HL-60/S4 treated with retinoic acid at 250 ng/mL for 4 days and 3 days (cell line): Measurements from ENCODE around the gene RNF34.
"Not testable (repeated sequence)": the region's sequence is repeated elsewhere in the genome, so short reads cannot be mapped to it uniquely, and the experiment has no call there.

Experiments
- in situ Hi-C: fragments of 300-500 bp; cut with MboI; formaldehyde crosslinking; loops from 2 replicates; pipeline ENCODE4 v1.7.0; 2022; ENCODE audit warnings: low sequenced_read_pairs

RNF34 gene, protein sequence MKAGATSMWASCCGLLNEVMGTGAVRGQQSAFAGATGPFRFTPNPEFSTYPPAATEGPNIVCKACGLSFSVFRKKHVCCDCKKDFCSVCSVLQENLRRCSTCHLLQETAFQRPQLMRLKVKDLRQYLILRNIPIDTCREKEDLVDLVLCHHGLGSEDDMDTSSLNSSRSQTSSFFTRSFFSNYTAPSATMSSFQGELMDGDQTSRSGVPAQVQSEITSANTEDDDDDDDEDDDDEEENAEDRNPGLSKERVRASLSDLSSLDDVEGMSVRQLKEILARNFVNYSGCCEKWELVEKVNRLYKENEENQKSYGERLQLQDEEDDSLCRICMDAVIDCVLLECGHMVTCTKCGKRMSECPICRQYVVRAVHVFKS

DNA sequence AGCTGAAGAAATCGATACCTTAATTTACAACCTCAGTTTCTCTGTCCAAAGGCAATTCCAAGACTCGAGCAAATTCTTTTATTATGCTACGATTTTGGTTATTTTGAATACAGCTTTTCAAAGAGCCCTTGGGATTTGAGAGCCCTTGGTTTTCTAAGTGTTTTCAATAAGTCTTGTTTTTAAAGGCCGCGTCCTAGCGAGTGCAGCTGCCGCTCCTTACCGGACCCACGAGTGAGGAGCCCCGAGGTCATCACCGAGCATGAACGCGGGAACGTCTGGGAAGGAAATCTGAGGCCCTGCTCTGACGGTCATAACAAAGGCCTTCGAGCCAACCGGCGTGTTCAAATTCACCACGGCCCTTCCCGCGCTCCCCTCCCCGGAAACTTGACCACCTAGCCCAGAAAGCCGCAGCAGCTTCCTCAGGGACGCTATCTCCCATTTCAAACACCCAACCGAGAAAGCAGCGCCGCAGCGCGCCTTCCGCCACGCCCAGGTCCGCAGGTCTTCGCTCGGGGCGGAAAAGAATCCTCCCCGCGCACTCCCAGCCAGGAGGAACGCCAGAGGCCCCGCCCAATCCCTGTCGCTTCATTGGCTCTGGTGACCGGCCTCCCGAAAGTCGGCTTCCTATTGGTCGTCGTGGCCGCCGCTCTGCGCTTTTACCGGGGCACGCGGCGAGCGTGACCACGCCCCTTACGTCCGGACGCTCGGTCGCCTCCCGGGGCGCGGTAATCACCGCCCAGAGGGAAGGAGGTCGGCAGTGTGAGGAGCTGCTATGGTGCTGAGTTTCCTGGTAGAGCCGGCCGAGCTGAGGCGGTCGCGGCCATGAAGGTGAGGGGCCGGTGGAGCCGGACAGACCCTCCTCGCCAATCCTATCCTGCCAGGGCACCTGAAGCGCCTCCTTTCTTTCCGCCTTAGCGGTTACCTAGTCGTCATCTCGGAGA lies at the start of gene RNF34:
RNF34 (plus strand) TSS at position 728 of the 941 bp plus-strand sequence; CDS start at position 823, 95 bp downstream.
- in situ Hi-C loops, result no loop called here

DNA sequence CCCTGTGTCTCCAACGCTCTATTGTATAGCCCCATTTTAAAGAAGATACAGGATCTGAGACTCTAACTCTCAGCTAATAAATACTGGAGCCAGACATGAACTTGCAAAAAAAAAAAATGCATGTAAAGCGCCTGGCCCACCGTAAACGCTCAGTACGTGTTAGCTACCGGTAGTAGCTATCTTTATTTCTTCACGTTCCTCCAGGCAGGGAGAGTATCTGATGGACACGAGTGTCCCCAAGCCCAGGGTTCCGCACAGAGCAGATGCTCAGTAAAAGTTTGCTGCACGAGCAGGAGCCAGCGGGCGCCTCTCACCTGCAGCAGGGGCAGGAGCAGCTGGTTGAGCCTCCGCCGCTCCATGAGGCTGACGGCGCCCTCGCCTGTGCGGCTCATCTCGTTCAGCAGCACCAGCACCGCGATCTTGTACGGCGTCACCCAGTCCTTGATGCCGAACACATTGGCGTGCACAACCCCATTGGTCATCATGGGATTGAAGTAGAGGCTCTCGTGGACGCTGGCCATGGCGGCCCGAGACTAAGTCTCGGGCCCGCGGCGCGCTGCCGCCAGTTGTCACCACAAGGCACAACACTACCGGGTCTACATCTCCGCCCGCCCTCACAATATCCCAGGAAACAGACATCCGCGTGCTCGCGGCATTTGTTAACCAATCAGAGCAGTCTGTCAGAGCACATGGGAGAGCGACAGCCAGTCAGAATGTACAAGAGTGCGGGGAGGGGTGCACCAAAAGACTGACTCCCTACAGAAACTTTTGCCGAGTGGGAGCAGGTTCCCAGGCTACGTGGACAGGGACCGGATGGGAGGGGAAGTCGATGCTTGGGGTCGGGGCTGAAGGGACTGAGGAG lies 47.9 kb upstream of the RNF34 start, which contains the start of gene ANAPC5:
ANAPC5 (minus strand) TSS at position 592 of the 862 bp plus-strand sequence; CDS start at position 521, 71 bp downstream.
- in situ Hi-C loops, result no loop called here

DNA sequence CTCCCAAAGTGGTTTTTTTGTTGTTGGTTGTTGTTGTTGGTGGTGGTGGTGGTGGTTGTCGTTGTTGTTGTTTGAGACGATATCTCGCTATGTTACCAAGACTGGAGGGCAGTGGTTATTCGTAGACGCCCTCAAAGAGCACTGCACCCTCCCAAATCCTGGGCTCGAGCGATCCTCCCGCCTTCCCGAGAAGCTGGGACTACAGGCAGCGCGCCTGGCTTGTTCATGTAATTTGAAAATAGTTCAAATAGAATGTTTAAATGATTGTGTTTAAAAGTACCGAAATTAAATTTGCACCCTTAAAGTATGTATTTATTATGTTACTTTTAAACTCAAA lies 47.3 kb upstream of the RNF34 start:
- in situ Hi-C loops, result no loop called here

DNA sequence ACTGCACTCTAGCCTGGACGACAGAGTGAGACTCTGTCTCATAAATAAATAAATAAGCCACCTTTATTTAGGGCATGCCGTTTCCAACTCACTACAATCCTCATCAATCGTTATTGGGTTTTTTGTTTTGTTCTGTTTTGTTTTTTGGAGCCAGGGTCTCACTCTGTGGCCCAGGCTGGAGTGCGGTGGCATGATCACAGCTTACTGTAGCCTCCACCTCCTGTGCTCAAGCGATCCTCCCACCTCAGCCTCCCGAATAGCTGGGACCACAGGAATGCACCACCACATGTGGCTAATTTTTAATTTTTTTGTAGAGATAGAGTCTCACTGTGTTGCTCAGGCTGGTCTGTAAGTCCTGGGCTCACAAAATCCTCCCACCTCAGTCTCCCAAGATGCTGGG lies 44.1 kb upstream of the RNF34 start:
- in situ Hi-C loops, result no loop called here

DNA sequence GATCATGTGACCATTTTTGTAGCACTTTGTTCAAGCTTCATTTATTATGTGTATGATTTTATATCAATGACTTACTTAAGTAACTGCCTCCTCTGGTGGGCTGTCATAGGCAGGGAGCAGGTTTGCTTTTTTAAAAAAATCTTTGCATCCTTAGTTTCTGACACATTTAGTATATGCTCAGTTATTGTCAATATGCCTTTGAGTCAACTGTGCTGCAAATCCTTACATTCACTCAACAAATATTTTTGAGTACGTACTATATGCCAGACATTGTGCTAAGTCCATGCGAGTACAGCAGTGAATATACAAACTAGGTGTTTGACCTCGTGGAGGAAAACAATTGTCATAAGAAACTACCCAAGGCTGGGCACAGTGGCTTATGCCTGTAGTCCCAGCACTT lies 43.3 kb upstream of the RNF34 start:
- in situ Hi-C loops, result no loop called here

DNA sequence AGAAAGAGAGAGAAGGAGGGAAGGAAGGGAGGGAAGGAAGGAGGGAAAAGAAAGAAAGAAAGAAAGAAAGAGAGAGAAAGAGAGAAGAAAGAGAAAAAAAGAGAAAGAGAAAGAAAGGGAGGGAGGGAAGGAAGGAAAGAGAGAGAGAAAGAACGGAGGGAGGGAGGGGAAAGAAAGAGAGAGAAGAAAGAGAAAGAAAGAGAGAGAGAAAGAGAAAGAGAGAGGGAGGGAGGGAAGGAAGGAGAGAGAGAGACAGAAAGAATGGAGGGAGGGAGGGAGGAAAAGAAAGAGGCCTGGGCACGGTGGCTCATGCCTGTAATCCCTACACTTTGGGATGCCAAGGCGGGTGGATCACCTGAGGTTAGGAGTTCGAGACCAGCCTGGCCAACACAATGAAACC lies 42.6 kb upstream of the RNF34 start:
- in situ Hi-C loops, result no loop called here

DNA sequence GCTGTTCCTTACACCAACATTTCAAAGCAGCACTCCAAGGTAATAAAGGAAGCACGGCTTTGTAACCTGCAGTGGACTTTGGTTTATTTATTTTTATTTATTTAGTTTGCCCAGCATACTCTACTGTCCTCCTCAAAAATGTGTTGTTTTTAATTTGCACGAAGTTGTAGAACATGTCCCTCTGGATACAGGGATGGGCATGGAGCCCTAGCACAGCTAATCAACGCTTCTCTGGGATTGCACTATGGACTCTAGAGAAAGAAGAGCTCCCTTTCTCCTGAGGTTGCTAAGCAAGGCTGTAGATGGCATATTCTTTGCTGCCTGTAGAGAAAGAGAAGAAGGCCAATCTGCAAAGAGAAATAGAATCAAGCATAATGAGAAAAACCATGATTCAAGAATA lies 41.8 kb upstream of the RNF34 start:
- in situ Hi-C loops, result no loop called here

DNA sequence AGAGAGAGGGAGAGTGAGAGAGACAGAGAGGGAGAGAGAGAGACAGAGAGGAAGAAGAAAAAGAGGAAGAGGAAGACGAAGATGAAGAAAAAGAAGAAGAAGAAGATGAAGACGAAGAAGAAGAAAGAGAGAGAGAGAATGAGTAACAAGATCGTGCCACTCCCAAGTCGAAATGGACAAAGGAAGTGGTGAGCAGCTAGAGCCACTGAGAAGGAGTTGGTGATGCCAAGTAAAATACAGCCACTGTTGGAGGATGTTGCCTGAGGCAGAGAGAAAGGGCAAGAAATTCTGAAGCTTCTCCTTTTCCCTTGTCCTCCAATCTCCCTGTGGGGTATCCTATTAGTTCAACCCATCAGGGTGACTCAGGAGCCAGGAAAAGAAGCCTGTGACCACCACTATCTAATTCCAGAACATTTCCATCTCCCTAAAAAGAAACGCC lies 35.2 kb upstream of the RNF34 start:
- in situ Hi-C loops, result no loop called here

DNA sequence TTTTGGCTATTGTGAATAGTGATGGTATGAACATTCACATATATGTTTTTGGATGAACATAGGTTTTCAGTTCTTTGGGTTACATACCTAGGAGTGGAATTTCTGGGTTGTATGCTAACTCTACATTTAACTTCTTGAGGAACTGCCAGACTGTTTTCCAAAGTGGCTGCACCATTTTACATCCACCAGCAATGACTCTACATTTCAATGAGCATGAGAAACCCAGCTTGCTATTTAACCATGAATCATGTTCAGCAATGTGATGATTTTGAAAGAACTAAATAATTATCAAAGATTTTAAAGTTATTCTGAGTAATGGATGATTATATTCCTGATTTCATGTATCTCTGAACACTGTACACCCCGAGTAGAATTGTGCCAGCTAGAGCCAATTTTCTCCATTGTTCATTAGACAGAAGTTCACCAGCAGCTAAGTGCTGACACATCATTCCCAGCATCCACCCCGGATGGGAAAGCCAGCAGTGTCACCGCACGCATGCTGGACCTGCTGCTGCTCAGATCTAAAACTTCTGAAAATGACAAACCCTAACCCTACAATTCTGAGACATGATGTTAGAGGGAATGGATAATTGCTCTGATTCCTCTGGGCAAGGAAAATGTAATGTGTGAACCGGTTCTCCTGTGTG lies 34.4 kb upstream of the RNF34 start:
- in situ Hi-C loops, result no loop called here

DNA sequence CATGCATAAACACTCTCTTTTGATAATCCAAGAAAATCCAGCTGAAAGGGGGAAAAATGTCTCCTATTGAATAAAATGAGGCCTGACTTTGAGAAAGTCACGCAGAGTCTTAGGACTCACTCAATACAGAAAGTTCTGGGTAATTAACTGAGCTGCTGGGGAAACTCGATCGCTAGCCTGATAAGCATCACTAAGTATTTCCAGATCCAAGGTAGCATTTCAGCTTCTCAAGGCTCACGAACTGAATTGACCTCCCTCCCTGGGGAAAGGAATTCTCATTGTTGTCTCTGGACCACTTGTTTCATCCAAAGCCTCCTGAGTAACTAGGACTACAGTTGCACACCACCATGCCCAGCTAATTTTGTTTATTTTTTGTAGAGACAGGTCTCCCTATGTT lies 33.9 kb upstream of the RNF34 start:
- in situ Hi-C loops, result no loop called here

DNA sequence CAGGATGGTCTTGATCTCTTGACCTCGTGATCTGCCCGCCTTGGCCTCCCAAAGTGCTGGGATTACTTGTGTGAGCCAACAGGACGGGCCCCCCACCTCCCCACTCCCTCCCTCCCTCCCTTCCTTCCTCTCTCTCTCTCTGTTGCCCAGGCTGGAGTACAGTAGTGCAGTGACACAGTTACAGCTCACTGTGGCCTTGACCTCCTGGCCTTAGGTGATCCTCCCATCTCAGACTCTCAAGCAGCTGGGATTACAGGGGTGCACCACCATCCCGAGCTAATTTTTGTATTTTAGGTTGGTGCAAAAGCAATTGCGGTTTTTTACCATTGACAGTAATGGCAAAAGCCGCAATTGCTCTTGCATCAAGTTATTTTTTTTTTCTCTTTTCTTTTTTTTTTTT lies 28.5 kb upstream of the RNF34 start:
- in situ Hi-C loops, result no loop called here

DNA sequence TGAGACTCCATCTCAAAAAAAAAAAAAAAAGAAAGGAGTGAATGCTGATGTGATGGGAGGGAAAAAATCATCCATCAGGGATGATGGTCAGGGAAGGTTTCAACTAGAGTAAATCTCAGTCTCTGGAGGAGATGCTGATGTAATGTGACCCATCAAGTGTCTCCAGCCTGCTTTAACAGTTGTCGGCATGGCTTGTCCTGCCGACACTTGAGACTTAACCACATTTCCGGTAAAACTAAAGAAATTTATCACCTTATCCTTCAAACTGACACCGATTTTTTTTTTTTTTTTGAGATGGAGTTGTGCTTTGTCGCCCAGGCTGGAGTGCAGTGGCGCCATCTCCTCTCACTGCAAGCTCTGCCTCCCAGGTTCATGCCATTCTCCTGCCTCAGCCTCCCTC lies 26.2 kb upstream of the RNF34 start:
- in situ Hi-C loops, result no loop called here

DNA sequence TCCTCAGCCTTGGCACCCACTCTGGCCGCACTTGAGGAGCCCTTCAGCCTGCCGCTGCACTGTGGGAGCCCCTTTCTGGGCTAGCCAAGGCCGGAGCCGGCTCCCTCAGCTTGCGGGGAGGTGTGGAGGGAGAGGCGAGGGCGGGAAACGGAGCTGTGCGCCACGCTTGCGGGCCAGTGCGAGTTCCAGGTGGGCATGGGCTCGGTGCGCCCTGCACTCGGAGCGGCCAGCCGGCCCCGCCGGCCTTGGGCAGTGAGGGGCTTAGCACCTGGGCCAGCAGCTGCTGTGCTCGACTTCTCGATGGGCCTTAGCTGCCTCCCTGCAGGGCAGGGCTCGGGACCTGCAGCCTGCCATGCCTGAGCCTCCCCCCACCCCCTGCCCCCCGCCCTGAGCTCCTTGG lies 25.6 kb upstream of the RNF34 start:
- in situ Hi-C loops, result not testable (repeated sequence)

DNA sequence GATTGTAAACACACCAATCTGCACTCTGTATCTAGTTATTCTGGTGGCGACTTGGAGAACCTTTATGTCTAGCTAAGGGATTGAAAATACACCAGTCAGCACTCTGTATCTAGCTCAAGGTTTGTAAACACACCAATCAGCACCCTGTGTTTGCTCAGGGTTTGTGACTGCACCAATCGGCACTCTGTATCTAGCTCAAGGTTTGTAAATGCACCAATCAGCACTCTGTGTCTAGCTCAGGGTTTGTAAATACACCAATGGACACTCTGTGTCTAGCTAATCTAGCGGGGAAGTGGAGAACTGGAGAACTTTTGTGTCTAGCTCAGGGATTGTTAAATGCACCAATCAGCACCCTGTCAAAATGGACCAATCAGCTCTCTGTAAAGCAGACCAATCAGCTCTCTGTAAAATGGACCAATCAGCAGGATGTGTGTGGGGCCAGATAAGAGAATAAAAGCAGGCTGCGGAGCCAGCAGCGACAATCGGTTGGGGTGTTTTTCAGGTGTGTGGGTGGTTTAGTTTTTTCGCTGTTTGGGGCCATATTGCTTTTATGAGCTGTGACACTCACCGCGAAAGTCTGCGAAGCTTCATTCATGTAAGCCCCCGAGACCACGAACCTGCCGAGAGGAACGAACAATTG lies 24.9 kb upstream of the RNF34 start:
- in situ Hi-C loops, result not testable (repeated sequence)

DNA sequence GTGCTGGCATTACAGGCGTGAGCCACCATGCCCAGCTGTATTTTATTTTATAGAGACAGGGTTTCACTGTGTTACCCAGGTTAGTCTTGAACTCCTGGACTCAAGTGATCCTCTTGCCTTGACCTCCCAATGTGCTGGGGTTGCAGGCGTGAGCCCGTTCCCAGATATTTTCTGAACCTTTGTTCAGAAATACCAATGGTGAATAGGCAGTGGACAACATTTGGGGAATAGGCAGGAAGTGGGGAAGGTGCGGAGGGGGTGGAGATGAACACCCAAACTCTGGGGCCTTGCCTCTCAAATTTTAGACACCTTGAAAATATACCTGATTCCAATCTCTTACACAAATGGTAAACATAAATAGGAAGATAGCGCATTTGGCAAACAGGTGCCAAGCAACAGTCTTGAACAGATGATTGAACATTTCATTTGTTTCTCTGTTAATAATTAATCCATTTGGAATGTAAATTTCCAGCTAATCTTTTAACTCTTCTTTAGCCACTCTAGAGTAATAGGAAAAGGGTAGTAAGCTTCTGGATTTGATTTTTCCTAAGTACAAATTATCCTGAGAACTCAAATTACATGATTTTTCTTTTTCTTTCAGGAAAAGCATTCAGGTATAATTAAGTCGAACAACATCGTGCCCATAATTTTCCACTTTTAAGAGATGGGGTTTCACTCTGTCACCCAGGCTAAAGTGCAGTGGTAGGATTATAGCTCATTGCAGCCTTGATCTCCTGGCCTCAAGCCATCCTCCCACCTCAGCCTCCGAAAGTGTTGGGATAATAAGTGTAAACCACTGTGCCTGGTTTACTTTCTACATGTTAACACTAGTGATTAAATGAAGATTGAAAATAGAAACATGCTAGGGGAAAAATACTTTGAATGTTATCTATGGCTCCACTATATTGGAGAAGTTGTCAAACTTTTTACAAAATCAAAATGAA lies 22.9 kb upstream of the RNF34 start:
- in situ Hi-C loops, result no loop called here

DNA sequence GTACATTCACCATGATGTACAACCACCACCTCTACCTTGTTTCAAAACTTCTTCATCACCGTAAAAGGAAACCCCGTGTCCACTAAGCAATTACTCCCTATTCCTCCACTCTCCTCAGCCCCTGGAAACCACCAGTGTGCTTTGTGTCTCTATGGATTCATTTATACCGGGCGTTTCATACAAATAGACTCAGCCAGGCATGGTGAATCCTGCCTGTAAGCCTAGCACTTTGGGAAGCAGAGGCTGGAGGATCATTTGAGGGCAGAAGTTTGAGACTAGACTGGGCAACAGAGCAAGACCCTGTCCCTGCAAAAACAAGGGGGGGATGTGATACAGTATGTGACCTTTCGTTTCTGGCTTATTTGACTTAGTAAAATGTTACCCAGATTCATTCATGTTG lies 21.2 kb upstream of the RNF34 start:
- in situ Hi-C loops, result no loop called here

DNA sequence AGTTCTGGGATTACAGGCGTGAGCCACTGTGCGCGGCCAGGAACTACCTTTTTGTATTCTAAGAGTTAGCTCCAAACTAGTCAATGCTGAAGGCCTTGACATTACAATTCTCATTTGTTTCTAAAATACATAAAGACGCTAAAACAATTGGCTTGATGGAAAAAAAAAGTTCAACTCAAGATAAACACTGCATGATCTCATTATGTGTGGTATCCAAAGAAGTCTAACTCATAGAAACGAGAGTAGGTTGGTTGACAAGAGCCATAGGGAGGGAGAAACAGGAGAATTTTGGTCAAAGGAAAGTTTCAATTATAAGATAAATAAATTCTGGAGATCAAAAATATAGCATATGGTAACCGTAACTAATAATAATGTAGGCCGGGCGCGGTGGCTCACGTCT lies 20.0 kb upstream of the RNF34 start:
- in situ Hi-C loops, result no loop called here

DNA sequence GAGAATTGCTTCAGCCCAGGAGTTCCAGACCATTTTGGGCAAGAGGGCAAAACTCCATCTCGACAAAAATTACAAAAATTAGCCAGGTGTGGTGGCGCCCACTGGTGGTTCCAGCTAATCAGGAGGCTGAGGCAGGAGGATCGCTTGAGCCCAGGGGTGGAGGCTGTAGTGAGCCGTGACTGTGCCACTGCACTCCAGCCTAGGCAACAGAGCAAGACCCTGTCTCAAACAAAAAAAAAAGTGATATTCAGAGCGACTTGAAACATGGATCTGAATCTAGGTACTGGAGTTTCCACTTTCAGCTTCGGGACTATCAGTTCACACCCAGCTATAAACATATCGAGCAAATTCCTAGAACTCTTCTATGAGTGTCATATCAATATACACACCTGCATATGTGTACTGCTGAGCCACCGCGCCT lies 16.3 kb upstream of the RNF34 start:
- in situ Hi-C loops, result no loop called here

DNA sequence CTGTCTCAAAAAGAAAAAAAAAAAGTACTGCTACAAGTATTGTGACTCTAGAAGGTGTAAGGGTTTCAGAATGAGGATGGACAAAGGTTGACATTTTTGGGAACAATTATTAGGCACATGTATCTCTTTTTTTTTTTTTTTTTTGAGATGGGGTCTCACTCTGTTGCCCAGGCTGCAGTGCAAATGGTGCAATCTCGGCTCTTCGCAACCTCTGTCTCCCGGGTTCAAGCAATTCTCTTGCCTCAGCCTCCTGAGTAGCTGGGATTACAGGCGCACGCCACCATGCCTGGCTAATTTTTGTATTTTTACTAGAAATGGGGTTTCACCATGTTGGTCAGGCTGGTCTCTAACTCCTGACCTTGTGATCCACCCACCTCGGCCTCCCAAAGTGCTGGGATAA lies 15.0 kb upstream of the RNF34 start:
- in situ Hi-C loops, result not testable (repeated sequence)
